GM23338 (cell line): ENCODE measurements around the gene SLC35G4. TPM values are rescaled to one million over a fixed set of nuclear protein-coding genes. Genes with fewer than 3 reads are reported as not detected.
"Not testable (repeated sequence)": the region's sequence is repeated elsewhere in the genome, so short reads cannot be mapped to it uniquely, and the experiment has no call there.

Experiments used
- ATAC-seq: fragments of 200-7000 bp; cut with Tn5 transposase; 3 replicates; pipeline ENCODE4 v1.9.1; 2020
- DNase-seq: peaks from one replicate; pipeline ENCODE4 v3.0.0-alpha.2; 2015; ENCODE audit warnings: low spot score
- H2AFZ ChIP-seq: fragments of 200-600 bp; sonication (generic); 2 replicates; pipeline ENCODE4 v1.8.0; 2016; ENCODE audit warnings: antibody characterized with exemption, mild to moderate bottlenecking, moderate library complexity
- H3F3A ChIP-seq: fragments of 200-600 bp; sonication (generic); replicated peaks from 2 replicates; pipeline ENCODE4 v1.8.0; 2017; ENCODE audit warnings: antibody characterized with exemption, mixed run types, low read depth
- H3K27ac ChIP-seq: fragments of 200-600 bp; sonication (generic); 2 replicates; pipeline ENCODE4 v1.6.1; 2016; ENCODE audit warnings: low read depth
- H3K27me3 ChIP-seq: fragments of 200-600 bp; sonication (generic); 2 replicates; pipeline ENCODE4 v1.8.0; 2016; ENCODE audit warnings: mild to moderate bottlenecking, mixed run types, moderate library complexity; ENCODE audit not compliant: insufficient read depth
- H3K36me3 ChIP-seq: fragments of 200-600 bp; sonication (generic); 2 replicates; pipeline ENCODE4 v1.8.0; 2016; ENCODE audit warnings: mild to moderate bottlenecking; ENCODE audit not compliant: insufficient read depth
- H3K4me1 ChIP-seq: fragments of 200-600 bp; sonication (generic); 2 replicates; pipeline ENCODE4 v1.8.0; 2016; ENCODE audit warnings: mild to moderate bottlenecking, moderate library complexity; ENCODE audit not compliant: insufficient read depth
- H3K4me2 ChIP-seq: fragments of 200-600 bp; sonication (generic); 2 replicates; pipeline ENCODE4 v1.7.1; 2017; ENCODE audit warnings: mixed run types
- H3K4me3 ChIP-seq: fragments of 200-600 bp; sonication (generic); 2 replicates; pipeline ENCODE4 v1.6.1; 2016; ENCODE audit warnings: mixed run types
- H3K79me2 ChIP-seq: fragments of 200-600 bp; sonication (generic); replicated peaks from 2 replicates; pipeline ENCODE4 v1.8.0; 2017; ENCODE audit warnings: mild to moderate bottlenecking; ENCODE audit not compliant: insufficient read depth
- H3K9me2 ChIP-seq: fragments of 200-600 bp; sonication (generic); 2 replicates; pipeline ENCODE4 v1.8.0; 2017; ENCODE audit not compliant: insufficient read depth
- H4K20me1 ChIP-seq: fragments of 200-600 bp; sonication (generic); replicated peaks from 2 replicates; pipeline ENCODE4 v1.8.0; 2017; ENCODE audit warnings: mild to moderate bottlenecking; ENCODE audit not compliant: insufficient read depth
- H3K27ac Mint-ChIP-seq: 2 replicates; pipeline ENCODE4 v1.8.0; 2020; ENCODE audit warnings: inconsistent platforms, mild to moderate bottlenecking, moderate library complexity, mixed read lengths
- H3K27me3 Mint-ChIP-seq: 3 replicates; pipeline ENCODE4 v1.8.0; 2022; ENCODE audit warnings: low read depth, mild to moderate bottlenecking, moderate library complexity, mixed read lengths, inconsistent platforms; ENCODE audit not compliant: insufficient read depth, poor library complexity
- H3K36me3 Mint-ChIP-seq: 3 replicates; pipeline ENCODE4 v1.8.0; 2021; ENCODE audit warnings: low read depth, mild to moderate bottlenecking, inconsistent platforms, moderate library complexity, mixed read lengths
- H3K4me1 Mint-ChIP-seq: 3 replicates; pipeline ENCODE4 v1.8.0; 2020; ENCODE audit warnings: mild to moderate bottlenecking, inconsistent platforms, mixed read lengths
- H3K4me3 Mint-ChIP-seq: 3 replicates; pipeline ENCODE4 v1.8.0; 2021; ENCODE audit warnings: moderate library complexity, mild to moderate bottlenecking, inconsistent platforms, mixed read lengths
- H3K9me3 Mint-ChIP-seq: 3 replicates; pipeline ENCODE4 v1.8.0; 2020; ENCODE audit warnings: moderate library complexity, mild to moderate bottlenecking, inconsistent platforms, mixed read lengths
- CREB1 ChIP-seq: fragments of 250-450 bp; sonication (Bioruptor Pico); IDR thresholded peaks from 2 replicates; pipeline ENCODE4 v1.5.0; 2020; ENCODE audit warnings: low read depth, mild to moderate bottlenecking, moderate library complexity
- EZH2 ChIP-seq: fragments of 200-600 bp; sonication (generic); IDR thresholded peaks from one replicate; pipeline ENCODE4 v1.8.0; 2017; ENCODE audit warnings: antibody characterized with exemption, mild to moderate bottlenecking, low read depth; ENCODE audit not compliant: unreplicated experiment
- EZH2phosphoT487 ChIP-seq: fragments of 200-600 bp; sonication (generic); IDR thresholded peaks from one replicate; pipeline ENCODE4 v1.8.1; 2018; ENCODE audit warnings: antibody characterized with exemption; ENCODE audit not compliant: unreplicated experiment
- JUNB ChIP-seq: IDR thresholded peaks from one replicate; pipeline ENCODE4 v1.6.1; 2016; ENCODE audit warnings: antibody characterized with exemption; ENCODE audit not compliant: unreplicated experiment
- NANOG ChIP-seq: IDR thresholded peaks from 2 replicates; pipeline ENCODE4 v1.6.1; 2016; ENCODE audit warnings: antibody characterized with exemption, borderline replicate concordance
- POLR2AphosphoS5 ChIP-seq: IDR thresholded peaks from 2 replicates; pipeline ENCODE4 v1.6.1; 2016; ENCODE audit warnings: antibody characterized with exemption, low read depth
- REST ChIP-seq: IDR thresholded peaks from one replicate; pipeline ENCODE4 v1.6.1; 2018; ENCODE audit warnings: antibody characterized with exemption; ENCODE audit not compliant: unreplicated experiment
- STAT1 ChIP-seq: IDR thresholded peaks from one replicate; pipeline ENCODE4 v1.6.1; 2016; ENCODE audit warnings: antibody characterized with exemption; ENCODE audit not compliant: unreplicated experiment
- polyA plus RNA-seq: library from polyadenylated mRNA; unstranded; fragments of >200 nt; fragmentation: Nextera tagmentation; extraction: Ambion mirVana; gene quantifications from 2 replicates; pipeline ENCODE4 v1.2.1, GENCODE V29; 2016
- total RNA-seq: library from RNA; depleted of rRNA; stranded (reverse); fragments of >200 nt; shearing (Covaris generic); gene quantifications from 2 replicates; pipeline ENCODE4 v1.2.3, GENCODE V29; 2014
- TF ChIP-seq, protein P1 (sequence below): fragments of 250-450 bp; sonication (Bioruptor Pico); IDR thresholded peaks from 2 replicates; pipeline ENCODE4 v1.5.0; 2020; ENCODE audit warnings: mild to moderate bottlenecking, moderate library complexity

SLC35G4 gene
- total and polyA plus RNA-seq, 2 experiments from 2014 or later, result not detected

DNA sequence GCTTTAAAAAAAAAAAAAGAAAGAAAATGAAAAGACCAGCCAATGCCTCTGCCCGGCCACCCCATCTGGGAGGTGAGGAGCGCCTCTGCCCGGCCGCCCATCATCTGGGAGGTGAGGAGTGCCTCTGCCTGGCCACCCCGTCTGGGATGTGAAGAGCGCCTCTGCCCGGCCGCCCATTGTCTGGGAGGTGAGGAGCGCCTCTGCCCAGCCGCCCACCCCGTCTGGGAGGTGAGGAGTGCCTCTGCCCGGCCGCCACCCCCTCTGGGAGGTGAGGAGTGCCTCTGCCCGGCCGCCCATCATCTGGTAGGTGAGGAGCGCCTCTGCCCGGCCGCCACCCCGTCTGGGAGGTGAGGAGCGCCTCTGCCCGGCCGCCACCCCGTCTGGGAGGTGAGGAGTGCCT lies 37.9 kb downstream of the SLC35G4 start:
- H2AFZ ChIP-seq, DNase-seq, H3K4me3 Mint-ChIP-seq, H3K27ac ChIP-seq, H3F3A ChIP-seq, H3K4me3 ChIP-seq, H3K4me1 ChIP-seq, H4K20me1 ChIP-seq, H3K36me3 ChIP-seq, ATAC-seq, H3K4me1 Mint-ChIP-seq, H3K9me2 ChIP-seq, H3K79me2 ChIP-seq, H3K27me3 ChIP-seq, H3K27me3 Mint-ChIP-seq, H3K4me2 ChIP-seq, H3K27ac Mint-ChIP-seq: not testable (repeated sequence)
- H3K9me3 Mint-ChIP-seq, result peaks cover 29% of the 10 kb centered on the region
- peaks cover 11% of the 10 kb centered on the region for H3K36me3 Mint-ChIP-seq

- not testable (repeated sequence) for H3K27ac ChIP-seq, H3K27ac Mint-ChIP-seq, H3K4me2 ChIP-seq, H3K4me1 ChIP-seq, DNase-seq, H4K20me1 ChIP-seq, H3K4me1 Mint-ChIP-seq, H2AFZ ChIP-seq, ATAC-seq, H3K4me3 ChIP-seq, H3F3A ChIP-seq, H3K27me3 ChIP-seq, H3K36me3 ChIP-seq, H3K27me3 Mint-ChIP-seq, H3K4me3 Mint-ChIP-seq, H3K9me2 ChIP-seq, H3K79me2 ChIP-seq
- Mint-ChIP-seq H3K36me3 (peaks cover 11% of the 10 kb centered on the region), H3K9me3 (peaks cover 29% of the 10 kb centered on the region)
Measured at GRCh38 chr18:11647804-11648203, 38.4 kb downstream of the SLC35G4 start.

DNA sequence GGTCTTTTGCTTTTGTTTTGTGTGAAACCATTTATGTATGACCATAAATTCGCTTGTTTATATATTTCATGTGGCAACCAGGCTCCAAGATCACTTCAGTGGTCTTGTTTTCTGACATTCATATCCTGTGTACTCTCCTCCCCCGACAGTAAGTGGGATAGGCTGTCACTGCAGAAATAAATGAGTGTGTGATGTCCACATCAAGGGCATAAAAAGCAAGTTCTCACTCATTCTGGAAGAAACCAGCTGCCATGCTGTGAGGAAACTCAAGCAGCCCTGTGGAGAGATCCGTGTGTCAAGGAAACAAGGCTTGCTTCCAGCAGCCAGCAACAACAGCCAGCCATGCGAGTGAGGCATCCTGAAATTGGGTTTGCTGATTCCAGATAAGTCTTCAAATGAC lies 40.4 kb downstream of the SLC35G4 start:
- DNase-seq, result no peak
- Histone ChIP-seq H4K20me1 (no peaks in the 10 kb centered on the region), H3F3A (no peaks in the 10 kb centered on the region), H3K27ac (no peak overlapping the region), H3K27me3 (no peaks in the 10 kb centered on the region), H3K4me2 (no peak overlapping the region), H3K36me3 (no peaks in the 10 kb centered on the region; the same call in 1 of the 2 replicates), H3K4me3 (no peak overlapping the region), H3K79me2 (no peaks in the 10 kb centered on the region), H2AFZ (no peak overlapping the region), H3K9me2 (no peaks in the 10 kb centered on the region), H3K4me1 (no peaks in the 10 kb centered on the region)
- H3K27me3 Mint-ChIP-seq, result peaks cover 10% of the 10 kb centered on the region
- ATAC-seq, result no peak
- H3K9me3 Mint-ChIP-seq, result peaks cover 29% of the 10 kb centered on the region
- H3K4me3 Mint-ChIP-seq, result no peak overlapping the region
- no peak overlapping the region for H3K27ac Mint-ChIP-seq
- H3K36me3 Mint-ChIP-seq, result peaks cover 11% of the 10 kb centered on the region
- no peaks in the 10 kb centered on the region for H3K4me1 Mint-ChIP-seq
- TF ChIP-seq NANOG, result no peak
- no peak for TF ChIP-seq JUNB
- TF ChIP-seq STAT1, result no peak
- no peak for TF ChIP-seq REST
- TF ChIP-seq POLR2AphosphoS5, result no peak
- no peak for TF ChIP-seq CREB1 (CRISPR knock-in tag)
- TF ChIP-seq EZH2phosphoT487, result no peak
- TF ChIP-seq EZH2, result no peak
- TF ChIP-seq, protein P1, sequence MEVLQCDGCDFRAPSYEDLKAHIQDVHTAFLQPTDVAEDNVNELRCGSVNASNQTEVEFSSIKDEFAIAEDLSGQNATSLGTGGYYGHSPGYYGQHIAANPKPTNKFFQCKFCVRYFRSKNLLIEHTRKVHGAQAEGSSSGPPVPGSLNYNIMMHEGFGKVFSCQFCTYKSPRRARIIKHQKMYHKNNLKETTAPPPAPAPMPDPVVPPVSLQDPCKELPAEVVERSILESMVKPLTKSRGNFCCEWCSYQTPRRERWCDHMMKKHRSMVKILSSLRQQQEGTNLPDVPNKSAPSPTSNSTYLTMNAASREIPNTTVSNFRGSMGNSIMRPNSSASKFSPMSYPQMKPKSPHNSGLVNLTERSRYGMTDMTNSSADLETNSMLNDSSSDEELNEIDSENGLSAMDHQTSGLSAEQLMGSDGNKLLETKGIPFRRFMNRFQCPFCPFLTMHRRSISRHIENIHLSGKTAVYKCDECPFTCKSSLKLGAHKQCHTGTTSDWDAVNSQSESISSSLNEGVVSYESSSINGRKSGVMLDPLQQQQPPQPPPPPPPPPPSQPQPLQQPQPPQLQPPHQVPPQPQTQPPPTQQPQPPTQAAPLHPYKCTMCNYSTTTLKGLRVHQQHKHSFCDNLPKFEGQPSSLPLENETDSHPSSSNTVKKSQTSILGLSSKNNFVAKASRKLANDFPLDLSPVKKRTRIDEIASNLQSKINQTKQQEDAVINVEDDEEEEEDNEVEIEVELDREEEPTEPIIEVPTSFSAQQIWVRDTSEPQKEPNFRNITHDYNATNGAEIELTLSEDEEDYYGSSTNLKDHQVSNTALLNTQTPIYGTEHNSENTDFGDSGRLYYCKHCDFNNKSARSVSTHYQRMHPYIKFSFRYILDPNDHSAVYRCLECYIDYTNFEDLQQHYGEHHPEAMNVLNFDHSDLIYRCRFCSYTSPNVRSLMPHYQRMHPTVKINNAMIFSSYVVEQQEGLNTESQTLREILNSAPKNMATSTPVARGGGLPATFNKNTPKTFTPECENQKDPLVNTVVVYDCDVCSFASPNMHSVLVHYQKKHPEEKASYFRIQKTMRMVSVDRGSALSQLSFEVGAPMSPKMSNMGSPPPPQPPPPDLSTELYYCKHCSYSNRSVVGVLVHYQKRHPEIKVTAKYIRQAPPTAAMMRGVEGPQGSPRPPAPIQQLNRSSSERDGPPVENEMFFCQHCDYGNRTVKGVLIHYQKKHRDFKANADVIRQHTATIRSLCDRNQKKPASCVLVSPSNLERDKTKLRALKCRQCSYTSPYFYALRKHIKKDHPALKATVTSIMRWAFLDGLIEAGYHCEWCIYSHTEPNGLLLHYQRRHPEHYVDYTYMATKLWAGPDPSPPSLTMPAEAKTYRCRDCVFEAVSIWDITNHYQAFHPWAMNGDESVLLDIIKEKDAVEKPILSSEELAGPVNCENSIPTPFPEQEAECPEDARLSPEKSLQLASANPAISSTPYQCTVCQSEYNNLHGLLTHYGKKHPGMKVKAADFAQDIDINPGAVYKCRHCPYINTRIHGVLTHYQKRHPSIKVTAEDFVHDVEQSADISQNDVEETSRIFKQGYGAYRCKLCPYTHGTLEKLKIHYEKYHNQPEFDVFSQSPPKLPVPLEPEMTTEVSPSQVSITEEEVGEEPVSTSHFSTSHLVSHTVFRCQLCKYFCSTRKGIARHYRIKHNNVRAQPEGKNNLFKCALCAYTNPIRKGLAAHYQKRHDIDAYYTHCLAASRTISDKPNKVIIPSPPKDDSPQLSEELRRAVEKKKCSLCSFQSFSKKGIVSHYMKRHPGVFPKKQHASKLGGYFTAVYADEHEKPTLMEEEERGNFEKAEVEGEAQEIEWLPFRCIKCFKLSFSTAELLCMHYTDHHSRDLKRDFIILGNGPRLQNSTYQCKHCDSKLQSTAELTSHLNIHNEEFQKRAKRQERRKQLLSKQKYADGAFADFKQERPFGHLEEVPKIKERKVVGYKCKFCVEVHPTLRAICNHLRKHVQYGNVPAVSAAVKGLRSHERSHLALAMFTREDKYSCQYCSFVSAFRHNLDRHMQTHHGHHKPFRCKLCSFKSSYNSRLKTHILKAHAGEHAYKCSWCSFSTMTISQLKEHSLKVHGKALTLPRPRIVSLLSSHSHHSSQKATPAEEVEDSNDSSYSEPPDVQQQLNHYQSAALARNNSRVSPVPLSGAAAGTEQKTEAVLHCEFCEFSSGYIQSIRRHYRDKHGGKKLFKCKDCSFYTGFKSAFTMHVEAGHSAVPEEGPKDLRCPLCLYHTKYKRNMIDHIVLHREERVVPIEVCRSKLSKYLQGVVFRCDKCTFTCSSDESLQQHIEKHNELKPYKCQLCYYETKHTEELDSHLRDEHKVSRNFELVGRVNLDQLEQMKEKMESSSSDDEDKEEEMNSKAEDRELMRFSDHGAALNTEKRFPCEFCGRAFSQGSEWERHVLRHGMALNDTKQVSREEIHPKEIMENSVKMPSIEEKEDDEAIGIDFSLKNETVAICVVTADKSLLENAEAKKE (CRISPR knock-in tag), result no peak
